GM19468 (cell line): ENCODE results near the gene CHRM4.

Experiments
- ATAC-seq: cut with Tn5 transposase; IDR thresholded peaks from one replicate; pipeline ENCODE4 v1.9.1; 2021; ENCODE audit warnings: mild to moderate bottlenecking, moderate library complexity, moderate number of reproducible peaks; ENCODE audit not compliant: unreplicated experiment; ENCODE audit errors: extremely low read depth

The CHRM4 gene

DNA sequence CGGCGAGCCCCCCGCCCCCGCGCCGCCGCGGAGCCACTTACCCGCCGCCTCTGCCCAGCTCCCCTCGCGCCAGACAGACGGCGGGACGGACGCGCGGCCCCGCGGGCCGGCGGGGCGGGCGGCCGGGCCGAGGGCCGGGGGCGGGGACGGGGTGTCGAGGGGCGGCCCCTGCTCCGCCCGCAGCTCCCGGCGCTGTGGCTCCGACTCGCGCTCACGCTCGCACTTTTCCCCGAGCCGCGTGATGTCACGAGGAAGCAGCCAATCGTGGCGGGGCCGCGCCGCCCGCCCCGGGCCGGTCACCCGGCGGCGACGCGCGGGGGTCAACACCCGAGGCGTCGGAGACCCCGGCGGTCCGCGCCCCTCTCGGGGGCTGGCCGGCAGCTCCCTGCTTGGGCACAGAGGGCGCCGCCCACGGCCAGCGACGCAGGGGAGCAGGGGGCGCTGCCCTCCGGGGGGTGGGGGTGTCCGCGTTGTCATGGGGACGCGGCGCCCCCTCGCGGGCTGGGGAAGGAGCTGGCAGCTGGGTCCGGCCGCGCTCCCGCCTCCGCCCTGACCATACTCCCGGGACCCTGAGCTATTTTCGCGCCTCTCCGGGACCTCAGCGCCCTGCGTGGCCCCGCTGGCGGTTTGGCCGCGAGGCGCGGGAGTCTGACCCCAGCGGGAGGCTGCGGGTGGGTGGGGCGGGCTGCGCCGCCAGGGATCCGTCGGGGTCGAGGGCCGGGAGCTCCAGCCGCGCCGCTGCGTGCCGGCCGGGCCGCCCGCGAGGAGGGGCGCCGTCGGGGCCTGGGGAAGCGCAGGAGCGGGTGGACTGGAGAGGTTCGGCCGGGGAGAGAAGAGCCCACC lies at the start of gene CHRM4:
Gene CHRM4 (minus strand): TSS at position 199 of the 843 bp plus-strand sequence. CDS start 5,219 bp downstream, outside the sequence.
- ATAC-seq, result no peak

DNA sequence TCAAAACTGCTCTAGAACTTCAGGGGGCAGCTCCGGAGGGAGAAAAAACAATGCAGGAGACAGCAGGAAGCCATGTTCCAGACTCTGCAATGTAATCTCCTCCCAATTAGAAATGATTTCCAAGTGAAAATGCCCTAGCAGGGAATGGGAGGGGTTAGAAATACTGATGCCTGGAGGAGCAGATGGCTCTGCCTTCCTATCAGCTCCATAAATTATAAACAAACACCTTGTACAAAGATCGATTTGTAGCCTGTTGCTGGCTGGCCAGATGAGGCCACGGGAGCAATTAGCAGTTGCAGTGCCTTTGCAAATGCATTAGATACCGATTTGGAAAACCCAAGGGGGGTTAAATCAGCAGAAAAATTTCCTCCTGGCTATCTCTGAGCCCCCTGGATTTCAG lies 46.6 kb upstream of the CHRM4 start:
- no peak for ATAC-seq

DNA sequence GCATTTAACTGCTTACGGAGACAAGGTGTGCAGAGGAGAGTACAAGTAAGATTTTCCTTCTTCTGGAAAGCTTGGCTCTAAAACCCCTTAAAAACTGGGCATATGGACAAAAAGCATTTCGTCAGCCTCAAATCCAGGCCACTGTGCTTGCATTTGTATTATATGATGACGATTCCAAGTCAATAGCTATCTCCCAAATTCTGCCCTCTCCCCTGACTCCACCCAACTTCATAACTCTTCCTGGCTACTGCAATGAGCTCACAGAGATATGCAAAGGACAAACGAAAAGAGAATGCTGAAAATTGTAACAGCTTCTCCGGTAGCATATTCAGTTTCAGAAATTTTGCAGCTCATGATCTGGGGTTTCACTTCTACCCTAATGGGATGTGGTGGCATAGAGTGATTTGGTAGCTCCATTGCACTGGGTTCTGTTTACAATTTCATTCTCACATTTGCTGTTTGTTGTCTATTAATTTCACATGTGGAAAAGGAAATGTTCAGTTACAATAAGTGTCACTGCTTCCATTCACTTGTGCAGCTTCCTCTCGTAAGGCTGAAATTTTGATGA lies 45.6 kb upstream of the CHRM4 start:
- no peak for ATAC-seq

DNA sequence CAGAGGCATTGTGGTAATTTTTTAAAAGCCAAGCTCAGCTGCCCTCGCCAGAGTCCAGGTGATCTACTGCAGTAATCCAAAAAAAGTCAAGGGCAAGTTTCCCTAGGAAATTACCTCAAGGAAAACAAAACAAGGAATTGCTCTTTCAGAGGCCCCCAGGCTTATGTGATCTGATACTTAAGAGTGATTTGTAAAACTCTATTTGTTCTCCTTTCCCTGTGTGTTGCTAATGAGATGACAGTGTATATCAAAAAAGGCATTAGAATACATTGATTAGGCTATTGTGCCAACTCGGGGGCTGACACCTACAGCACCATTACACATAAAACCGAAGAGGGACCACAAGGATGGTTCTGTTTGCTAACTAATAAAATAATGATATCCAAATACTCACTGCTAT lies 44.5 kb upstream of the CHRM4 start:
- no peak for ATAC-seq

DNA sequence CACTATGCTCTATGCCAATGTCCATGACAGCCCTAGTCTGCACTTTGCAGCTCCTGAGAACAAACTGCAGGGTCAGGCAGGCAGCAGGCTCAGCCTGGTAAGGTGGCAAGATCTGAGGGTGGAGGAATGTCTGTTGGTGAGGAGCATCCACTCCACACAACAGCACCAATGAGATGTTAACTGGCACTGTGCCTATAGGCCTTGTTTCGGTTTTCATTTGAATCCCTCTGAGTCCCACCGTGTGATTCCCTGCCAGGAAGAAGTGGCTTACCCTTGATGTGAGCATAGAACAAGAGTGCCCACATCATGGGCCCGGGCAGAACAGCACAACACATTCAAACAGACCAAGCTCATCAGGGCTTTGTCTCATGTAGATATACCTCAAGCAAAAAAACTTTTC lies 44.1 kb upstream of the CHRM4 start:
- no peak for ATAC-seq

DNA sequence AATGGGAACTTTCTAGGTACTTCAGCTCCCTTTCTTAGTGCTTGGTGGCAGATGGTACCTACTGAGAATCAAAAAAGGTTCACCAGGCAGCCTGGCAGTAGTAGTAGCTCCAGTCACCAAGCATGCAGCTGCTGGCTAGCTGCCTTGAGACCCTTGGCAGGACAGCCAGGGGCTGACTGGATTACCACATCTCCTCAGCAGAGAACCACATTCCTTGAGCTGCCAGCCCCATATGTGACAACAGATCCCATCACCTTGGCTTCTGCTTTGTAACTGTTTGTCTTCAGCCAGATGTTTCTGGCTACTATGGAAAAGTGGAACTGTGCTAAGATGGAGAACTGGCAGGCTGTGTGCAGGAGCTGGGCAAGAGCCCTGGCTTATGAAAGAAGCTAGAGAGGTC lies 39.6 kb upstream of the CHRM4 start:
- no peak for ATAC-seq

DNA sequence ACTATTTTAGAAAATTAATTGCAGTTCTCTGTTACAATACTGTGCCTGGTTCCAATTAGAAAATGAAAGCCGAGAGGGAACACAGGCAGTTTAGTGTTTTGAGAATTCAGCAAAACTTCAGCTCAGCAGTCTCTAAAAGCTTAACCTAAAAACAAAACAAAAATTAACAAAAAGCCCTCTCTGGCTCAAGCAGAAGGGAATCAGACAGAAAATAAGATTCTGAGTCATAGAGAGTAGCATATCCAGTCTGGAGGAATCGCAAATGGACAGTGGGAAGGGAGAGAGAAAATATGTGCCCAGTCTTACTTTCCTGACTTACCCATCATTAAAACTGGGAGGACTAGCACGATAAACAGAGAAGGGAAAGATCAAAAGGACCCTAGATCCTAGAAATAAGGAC lies 38.1 kb upstream of the CHRM4 start:
- ATAC-seq, result no peak

DNA sequence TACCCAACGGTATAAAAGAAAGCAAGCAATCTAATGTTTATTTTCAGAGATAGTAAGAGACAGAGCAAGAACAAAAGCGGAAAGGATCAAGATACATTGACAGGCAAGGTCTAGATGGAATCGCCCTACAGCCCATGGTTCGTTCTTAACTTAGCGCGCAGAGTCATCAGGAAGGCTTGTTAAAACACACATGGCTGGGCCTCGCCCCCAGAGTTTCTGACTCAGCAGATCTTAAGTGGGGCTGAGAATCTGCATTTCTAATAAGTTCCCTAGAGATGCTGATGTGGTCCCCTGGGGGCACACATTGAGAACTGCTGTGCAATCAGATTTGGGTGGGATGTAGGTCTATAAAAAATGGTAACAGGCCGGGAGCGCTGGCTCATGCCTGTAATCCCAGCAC lies 35.8 kb upstream of the CHRM4 start:
- no peak for ATAC-seq

DNA sequence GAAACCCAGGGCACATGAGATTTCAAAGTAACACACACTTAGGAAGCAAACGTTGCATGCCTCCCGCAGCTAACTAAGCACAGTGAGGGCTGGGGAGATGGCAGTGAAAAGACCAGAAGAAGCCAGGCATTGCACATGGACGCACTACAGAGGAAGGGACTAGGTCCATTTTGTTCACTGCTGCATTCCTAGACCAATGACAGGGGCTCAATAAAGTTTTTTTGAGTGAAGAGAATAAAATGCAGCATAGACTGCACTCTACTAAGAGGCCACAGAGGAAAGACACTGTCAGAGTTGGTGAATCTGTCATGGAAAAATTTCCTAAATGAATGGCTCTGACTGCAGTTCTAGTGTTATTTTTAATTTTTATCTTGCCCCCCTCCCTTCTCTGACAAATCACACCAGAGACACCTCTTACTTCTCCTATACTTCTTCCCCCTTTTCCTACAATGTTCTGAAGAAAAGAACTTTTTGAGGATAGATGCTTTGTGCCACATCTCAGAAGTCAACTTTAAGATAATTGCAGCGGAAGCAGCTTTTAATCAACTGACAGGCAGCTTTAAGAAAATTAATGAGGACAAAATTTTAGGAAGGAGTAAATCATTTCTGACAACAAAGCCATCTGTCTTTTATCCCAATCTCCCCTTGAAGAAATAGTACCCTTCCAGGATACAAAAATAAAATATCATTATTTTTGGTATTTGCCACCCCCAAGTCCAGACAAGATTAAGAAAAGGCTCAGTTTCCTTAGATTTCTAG lies 34.8 kb upstream of the CHRM4 start:
- no peak for ATAC-seq

DNA sequence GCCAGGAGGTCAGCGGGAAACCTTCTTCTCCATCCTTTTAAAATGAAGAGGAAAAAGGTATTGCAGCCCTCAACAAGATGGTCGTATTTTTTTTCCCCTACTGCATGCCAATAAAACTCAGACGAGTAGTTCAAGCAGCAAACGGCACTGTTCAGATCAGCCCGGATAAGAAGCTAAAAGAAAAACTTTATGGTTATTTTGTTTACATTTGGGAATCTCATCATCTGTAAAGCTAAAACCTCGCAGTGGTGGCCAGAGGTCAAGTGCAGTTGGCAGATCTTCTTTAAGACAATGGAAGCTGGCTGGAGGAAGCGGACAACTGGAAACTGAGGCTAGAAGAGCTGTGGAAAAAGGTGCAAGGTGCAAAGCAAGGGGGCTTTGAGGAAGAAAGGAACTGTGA lies 31.0 kb upstream of the CHRM4 start:
- no peak for ATAC-seq

DNA sequence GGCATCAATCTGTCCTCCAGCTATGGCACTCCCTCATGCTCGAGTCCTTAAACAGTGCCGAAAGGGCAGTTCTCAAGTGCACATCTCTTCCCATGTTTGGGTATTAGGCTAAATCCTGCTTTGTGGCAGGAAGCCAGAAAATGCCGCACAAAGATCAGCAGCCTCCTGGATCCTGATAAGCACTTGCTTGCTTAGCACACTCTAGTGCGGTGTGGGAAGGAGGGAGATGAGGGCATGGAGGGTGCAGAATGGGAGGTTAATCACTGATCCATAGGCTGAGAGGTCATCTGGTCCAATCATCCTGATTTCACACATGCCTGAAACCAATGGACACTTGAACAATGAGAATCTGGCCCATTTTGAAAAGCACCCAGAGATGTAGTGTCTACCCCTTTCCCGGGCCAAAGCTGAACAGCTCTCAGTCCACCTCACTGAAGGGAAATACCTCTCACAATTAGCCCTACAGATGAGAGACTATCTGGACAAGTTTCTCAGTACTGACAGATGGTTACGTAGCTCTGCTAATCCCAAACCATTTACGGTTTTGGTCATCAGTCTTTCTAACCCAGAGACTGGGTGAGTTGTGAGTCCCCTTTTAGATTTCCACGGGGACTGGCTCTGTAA lies 29.8 kb upstream of the CHRM4 start:
- no peak for ATAC-seq

DNA sequence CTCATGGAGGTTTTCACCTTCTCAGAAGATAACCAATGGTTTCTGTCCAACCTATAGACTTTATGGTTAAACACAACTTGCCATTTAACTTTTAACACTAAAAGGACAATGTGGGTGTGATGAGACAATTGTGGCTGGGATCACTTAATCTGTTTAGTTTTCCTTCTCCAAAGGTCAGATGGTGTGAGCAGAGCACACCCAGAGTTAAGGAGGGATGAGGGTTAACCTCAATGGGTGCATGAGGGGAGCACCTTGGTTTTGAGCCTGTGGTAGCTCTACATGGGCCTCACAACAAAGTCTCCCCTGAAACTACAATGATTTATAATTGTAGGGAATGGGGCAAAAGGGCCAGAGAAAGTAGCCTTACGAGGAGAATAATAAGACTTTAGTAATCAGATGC lies 28.9 kb upstream of the CHRM4 start:
- no peak for ATAC-seq

DNA sequence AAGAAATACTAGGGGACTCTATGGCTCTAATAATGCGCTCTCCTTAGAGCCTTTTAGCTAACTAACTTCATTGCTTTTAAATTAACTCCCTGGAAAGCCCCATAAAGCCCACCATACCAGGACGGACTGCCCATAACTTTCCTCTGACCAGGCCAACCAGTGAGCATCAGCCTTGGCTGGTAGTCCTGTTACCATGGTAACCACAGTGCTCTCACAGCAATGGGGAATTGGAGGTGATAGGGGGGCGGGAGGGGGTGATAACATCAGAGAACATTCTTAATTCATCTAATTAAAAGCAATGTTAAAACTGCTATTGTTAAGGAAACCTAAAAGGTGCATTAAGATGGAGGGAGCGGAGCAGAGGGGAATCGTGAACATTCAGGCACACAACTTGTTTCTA lies 27.2 kb upstream of the CHRM4 start:
- ATAC-seq, result no peak

DNA sequence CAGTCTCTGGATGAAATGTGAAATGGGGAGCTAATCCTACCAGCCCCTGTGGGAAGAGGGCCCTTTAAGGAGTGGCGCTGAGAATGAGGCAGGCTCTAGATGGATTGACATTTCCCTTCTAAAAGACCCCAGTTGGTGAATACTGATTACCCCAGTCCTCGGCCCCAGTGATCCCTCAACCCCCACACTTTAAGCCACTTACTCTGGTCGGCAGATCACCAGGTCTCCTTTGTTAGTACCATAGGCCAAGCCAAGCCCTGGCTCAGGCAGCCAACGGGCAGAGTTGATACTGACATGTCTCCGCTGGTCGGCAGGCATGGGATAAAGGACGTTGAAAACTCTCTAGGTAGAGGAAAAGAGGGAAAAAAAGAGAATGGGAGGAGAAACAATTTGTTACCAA lies 26.1 kb upstream of the CHRM4 start:
- ATAC-seq, result no peak

DNA sequence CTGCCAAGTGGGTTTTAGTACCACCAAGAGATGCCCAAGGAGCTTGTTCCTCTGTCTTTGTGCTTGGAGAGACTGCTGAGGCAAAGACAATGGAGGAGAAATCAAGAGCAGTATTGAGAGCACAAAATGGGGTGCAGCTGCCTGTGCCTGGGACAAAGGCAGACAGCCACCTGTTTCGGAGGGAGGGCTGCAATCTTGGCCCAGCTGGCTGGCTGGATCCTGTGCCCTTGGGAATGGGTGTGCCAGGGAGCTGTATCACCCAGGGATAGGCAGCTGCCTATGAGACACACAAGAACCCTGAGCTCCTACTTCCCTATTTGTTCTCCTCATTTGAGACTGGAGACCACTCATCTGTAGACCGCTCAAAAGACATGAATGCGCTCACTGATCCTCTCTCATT lies 23.3 kb upstream of the CHRM4 start:
- ATAC-seq, result no peak

DNA sequence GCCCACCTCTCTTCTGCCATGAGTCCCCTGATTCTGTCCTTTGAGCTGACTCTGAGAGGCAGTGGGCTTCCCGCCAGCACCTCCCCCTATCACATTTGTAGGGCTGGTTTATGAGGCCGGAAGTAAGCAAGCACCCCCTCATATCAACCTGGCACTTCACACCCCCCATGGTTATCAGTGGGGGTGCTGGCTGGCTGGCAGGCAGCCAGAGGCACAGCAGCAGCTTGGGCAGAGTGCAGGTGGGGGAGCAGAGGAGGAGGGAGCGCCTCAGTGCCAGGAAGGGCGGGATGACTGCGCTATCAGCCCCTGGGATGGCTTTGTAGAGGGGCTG lies 22.9 kb upstream of the CHRM4 start:
- no peak for ATAC-seq

DNA sequence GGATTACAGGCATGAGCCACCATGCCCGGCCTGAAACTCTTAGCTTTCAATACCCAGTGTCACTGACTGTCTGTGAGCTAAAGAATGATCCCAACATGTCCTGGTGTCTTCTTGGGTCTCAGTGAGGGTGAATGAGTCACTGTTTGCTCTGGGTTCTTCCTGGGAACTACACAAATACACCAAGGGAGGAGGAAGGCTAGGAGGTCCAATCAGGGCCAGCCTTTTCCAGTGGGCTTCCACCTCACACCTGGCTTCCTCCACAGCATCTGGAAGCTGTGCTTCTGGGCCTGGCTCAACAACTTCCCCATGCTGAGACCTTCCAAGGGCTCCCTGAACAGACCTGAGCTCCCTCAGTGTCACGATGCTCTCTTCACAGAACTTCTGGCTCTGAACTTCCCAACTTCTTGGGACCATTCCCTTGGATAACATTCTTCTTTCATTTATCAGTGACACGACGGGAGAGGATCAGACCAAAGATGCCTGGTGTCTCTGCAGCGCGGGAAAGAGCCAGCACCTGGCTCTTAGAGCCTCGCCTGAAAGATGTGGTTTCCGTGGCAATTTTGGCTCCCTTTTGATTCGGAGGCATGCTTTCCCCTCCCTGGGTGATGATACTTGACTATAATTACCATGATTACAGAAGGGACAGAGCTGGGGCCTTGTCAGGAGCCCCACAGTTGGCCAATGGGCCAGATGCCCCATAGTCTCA lies 22.3 kb upstream of the CHRM4 start:
- no peak for ATAC-seq

DNA sequence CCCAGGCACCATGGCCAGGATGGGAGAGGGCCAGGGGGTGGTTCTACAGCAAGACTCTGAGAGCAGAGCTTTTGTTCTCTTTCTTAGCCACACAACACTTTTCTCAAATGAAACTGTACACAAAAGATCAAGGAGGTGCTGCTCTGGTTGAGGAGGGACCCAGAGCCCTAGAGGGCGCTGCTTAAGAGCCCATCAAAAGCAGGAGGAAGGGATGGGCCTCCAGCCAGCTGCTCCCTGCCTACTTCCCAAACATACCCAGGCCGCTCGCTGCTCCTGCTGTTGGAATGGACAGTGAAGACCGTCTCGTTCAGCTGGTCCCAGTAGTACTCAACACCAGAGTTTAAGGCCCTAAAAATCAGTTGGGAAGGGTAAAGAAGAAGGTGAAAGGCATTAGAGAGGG lies 18.4 kb upstream of the CHRM4 start:
- ATAC-seq, result no peak

DNA sequence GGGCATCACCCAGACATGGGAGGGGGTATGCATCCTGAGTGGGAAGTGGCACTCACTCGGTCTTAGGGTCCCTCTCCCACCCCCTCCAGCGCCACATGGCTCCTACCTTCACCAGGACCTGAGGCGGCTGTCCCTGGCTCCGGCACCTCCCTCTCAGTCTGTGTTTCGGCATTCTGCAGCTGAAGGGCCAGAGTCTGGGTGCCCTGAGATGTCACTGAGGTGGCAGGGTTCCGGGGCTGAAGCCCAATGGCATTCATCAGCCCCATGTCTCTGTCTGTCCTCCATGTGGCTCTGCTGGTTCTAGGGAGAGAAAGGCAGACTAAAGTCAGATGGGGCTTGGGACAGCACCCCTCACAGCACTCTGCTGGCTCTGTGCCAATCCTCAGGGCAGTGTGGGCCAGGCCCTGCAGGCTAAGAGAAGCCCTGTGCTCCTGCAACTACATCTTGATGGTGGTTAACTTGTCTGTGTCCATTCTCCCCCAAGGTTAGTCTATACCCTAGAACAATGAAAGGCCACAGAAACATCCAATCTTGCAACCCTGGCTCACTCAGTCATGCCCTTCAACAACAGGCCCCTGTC lies 16.9 kb upstream of the CHRM4 start:
- no peak for ATAC-seq

DNA sequence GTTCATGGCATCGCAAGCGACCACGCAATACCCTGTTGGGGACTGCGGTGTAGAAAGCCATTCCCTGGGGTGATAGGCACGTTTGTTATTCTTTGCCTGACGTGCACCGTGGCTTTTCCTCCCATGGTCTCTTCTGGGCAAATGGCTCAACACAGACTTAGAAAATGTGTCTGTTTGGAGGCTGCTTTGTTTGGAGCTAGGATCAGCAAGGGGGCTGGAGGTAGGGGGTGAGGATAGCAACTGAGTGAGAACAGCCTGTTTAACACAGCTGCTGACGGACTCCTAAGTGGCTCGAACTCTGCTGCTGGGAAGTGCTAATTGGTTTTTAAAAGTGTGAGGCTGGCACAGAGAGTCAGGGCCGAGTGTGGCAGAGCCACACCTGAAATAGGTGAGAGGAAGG lies 16.1 kb upstream of the CHRM4 start:
- no peak for ATAC-seq
